ENCODE measurements around the gene TBCD.

GRCh38 chr17:82807101-82807500 is 55.2 kb downstream of the TBCD start:
- TF ChIP-seq CTCF (IDR thresholded peaks at IDR 0.05): no peak
- no peak for TF ChIP-seq POLR2A (IDR thresholded peaks at IDR 0.05)
- TF ChIP-seq EP300 (IDR thresholded peaks at IDR 0.05): no peak
